Upper lobe of left lung (tissue), 6 donors: ENCODE measurements around the gene PIH1D1. TPM values are rescaled to one million over a fixed set of nuclear protein-coding genes. Genes with fewer than 3 reads are reported as not detected.
"Not testable (repeated sequence)": the region's sequence is repeated elsewhere in the genome, so short reads cannot be mapped to it uniquely, and the experiment has no call there.

Experiments used
- ATAC-seq, 2 donors: fragments of 200-7000 bp; cut with Tn5 transposase; one replicate each; pipeline ENCODE4 v1.9.1; 2022; ENCODE audit warnings: mild to moderate bottlenecking in 2 of 2, moderate library complexity in 2 of 2; ENCODE audit not compliant: low FRiP score in 2 of 2
- DNase-seq, 2 donors: peaks; one replicate each; pipeline ENCODE4 v3.0.0-alpha.2; 2019 to 2020
- H3K27ac ChIP-seq, 4 donors: fragments of 200-600 bp; sonication (generic); one replicate each; pipeline ENCODE4 v1.5.1; 2016 to 2019
- H3K27me3 ChIP-seq, 4 donors: fragments of 200-600 bp; sonication (generic); one replicate each; pipeline ENCODE4 v1.5.1; 2017 to 2019
- H3K36me3 ChIP-seq, 4 donors: fragments of 200-600 bp; sonication (generic); one replicate each; pipeline ENCODE4 v1.5.1; 2016 to 2019
- H3K4me1 ChIP-seq, 4 donors: fragments of 200-600 bp; sonication (generic); one replicate each; pipeline ENCODE4 v1.5.1; 2018 to 2019
- H3K4me3 ChIP-seq, 4 donors: fragments of 200-600 bp; sonication (generic); one replicate each; pipeline ENCODE4 v1.5.1; 2017 to 2019; ENCODE audit warnings: mild to moderate bottlenecking in 2 of 4, moderate library complexity in 1 of 4
- H3K9me3 ChIP-seq, 4 donors: fragments of 200-600 bp; sonication (generic); one replicate each; pipeline ENCODE4 v1.5.1; 2018 to 2019
- CTCF ChIP-seq, 6 experiments: fragments of 450-650 bp in 4 of 6; fragments of 200-600 bp in 2 of 6; sonication (generic) in 2 of 6; IDR thresholded peaks; one replicate each; pipeline ENCODE4 v1.5.1; 2016 to 2019; ENCODE audit warnings: antibody characterized with exemption in 6 of 6
- EP300 ChIP-seq, 4 donors: sonication (generic); formaldehyde crosslinking; IDR thresholded peaks; one replicate each; pipeline ENCODE4 v1.5.1; 2017; ENCODE audit warnings: antibody characterized with exemption in 4 of 4, control low read depth in 2 of 4
- POLR2A ChIP-seq, 4 donors: fragments of 450-650 bp; IDR thresholded peaks; one replicate each; pipeline ENCODE4 v1.5.1; 2016 to 2017; ENCODE audit warnings: antibody characterized with exemption in 4 of 4, mild to moderate bottlenecking in 2 of 4
- POLR2AphosphoS5 ChIP-seq, 2 donors: sonication (generic); formaldehyde crosslinking; IDR thresholded peaks; one replicate each; pipeline ENCODE4 v1.5.1; 2017; ENCODE audit warnings: antibody characterized with exemption in 2 of 2
- WGBS, 2 donors: methylation state at CpG; one replicate each; pipeline ENCODE4 v1.1.5; 2017 to 2018; 5-methylcytosine and 5-hydroxymethylcytosine counted together
- total RNA-seq, 6 donors: library from RNA; depleted of rRNA in 4 of 6; stranded (reverse); fragments of >200 nt in 4 of 6; gene quantifications; one replicate each; pipeline versions ENCODE4 v1.1.0 to v1.2.1, GENCODE V29; 2016 to 2021
- donor health status: DM: no; HTN: no; CAD: no; lungs with moderate emphysema.
- donor health status: DM: no; HTN: yes; CAD: no; lungs with severe emphysema.

Gene PIH1D1
- total RNA-seq, 6 donors from 2014 or later = 59.5 to 120 (median 72.8) TPM

- H3K9me3 ChIP-seq = no peaks in the 10 kb centered on the region
- peaks cover 0 to 33% (median 15%) of the 10 kb centered on the region in 4 donors for H3K36me3 ChIP-seq
- peaks cover 0 to 11% (median 4%) of the 10 kb centered on the region in 4 donors for H3K27me3 ChIP-seq
- WGBS, 2 donors = 82 to 87% methylated on average over 3 of the region's 3 CpGs
- peaks cover 16 to 44% (median 19%) of the 10 kb centered on the region in 4 donors for H3K4me1 ChIP-seq
- H3K27ac ChIP-seq = no peak overlapping the region
- DNase-seq (no peak), ATAC-seq (no peak)
- TF ChIP-seq EP300 (IDR thresholded peaks at IDR 0.05) = no peak
- TF ChIP-seq POLR2AphosphoS5 (IDR thresholded peaks at IDR 0.05) = no peak
- no peak for TF ChIP-seq POLR2A (IDR thresholded peaks at IDR 0.05)
- TF ChIP-seq CTCF (IDR thresholded peaks at IDR 0.05) = no peak
- no peak overlapping the region for H3K4me3 ChIP-seq
These were observed 5.6 kb downstream of the PIH1D1 start for GRCh38 chr19:49445997-49446396.

GRCh38 chr19:49444100-49444700, 7.4 kb downstream of the PIH1D1 start:
- Histone ChIP-seq H3K27me3 (peaks cover 0 to 25% (median 8%) of the 10 kb centered on the region in 4 donors), H3K27ac (peak overlapping the region in 1 of 4 donors; percentile 79), H3K36me3 (peaks cover 0 to 27% (median 14%) of the 10 kb centered on the region in 4 donors), H3K4me1 (peaks cover 8 to 35% (median 16%) of the 10 kb centered on the region in 4 donors)
- H3K9me3 ChIP-seq, H3K4me3 ChIP-seq, DNase-seq, ATAC-seq: not testable (repeated sequence)
- WGBS, 2 donors = 72 to 79% methylated on average over 5 of the region's 5 CpGs

- Histone ChIP-seq H3K27me3 (peaks cover 0 to 26% (median 11%) of the 10 kb centered on the region in 4 donors), H3K27ac (peak overlapping the region; percentile 31 to 79 (median 61)), H3K9me3 (no peaks in the 10 kb centered on the region), H3K36me3 (peaks cover 0 to 20% (median 10%) of the 10 kb centered on the region in 4 donors), H3K4me1 (peaks cover 8 to 35% (median 16%) of the 10 kb centered on the region in 4 donors), H3K4me3 (peak overlapping the region; percentile 57 to 67 (median 59))
- ATAC-seq = peak; percentile 91 to 96
- TF ChIP-seq POLR2A (IDR thresholded peaks at IDR 0.05) = no peak
- peak in 1 of 2 donors; percentile 48 for TF ChIP-seq POLR2AphosphoS5 (IDR thresholded peaks at IDR 0.05)
- peak; percentile 82 to 96 (median 93) for TF ChIP-seq CTCF (IDR thresholded peaks at IDR 0.05)
- TF ChIP-seq EP300 (IDR thresholded peaks at IDR 0.05) = no peak
- WGBS, 2 donors = 0 to 1% methylated on average over 25 to 47 of the region's 47 CpGs
- peak; percentile 96 to 98 for DNase-seq
These were observed 8.1 kb downstream of the PIH1D1 start for GRCh38 chr19:49443366-49444099.

- Histone ChIP-seq H3K4me1 (peaks cover 8 to 28% (median 16%) of the 10 kb centered on the region in 4 donors), H3K27ac (peak overlapping the region; percentile 31 to 79 (median 61)), H3K4me3 (peak overlapping the region; percentile 57 to 67 (median 59)), H3K9me3 (no peaks in the 10 kb centered on the region), H3K27me3 (peaks cover 0 to 26% (median 11%) of the 10 kb centered on the region in 4 donors), H3K36me3 (peaks cover 0 to 14% (median 9%) of the 10 kb centered on the region in 4 donors)
- peak; percentile 94 to 98 for DNase-seq
- WGBS, 2 donors = 0% methylated on average over 5 to 31 of the region's 43 CpGs
- ATAC-seq = peak; percentile 86 to 88
- peak in 1 of 2 donors; percentile 8 for TF ChIP-seq POLR2AphosphoS5 (IDR thresholded peaks at IDR 0.05)
- TF ChIP-seq EP300 (IDR thresholded peaks at IDR 0.05) = no peak
These were observed 8.7 kb downstream of the PIH1D1 start for GRCh38 chr19:49442771-49443365.

GRCh38 chr19:49442354-49442753, 9.3 kb downstream of the PIH1D1 start:
- H3K36me3 ChIP-seq = peaks cover 0 to 14% (median 7%) of the 10 kb centered on the region in 4 donors
- H3K27me3 ChIP-seq = peaks cover 0 to 28% (median 12%) of the 10 kb centered on the region in 4 donors
- DNase-seq = no peak
- peak overlapping the region in 2 of 4 donors; percentile 76 to 79 for H3K27ac ChIP-seq
- no peaks in the 10 kb centered on the region for H3K9me3 ChIP-seq
- H3K4me3 ChIP-seq = peak overlapping the region in 3 of 4 donors; percentile 57 to 67 (median 60)
- 2 to 12% methylated on average over 11 of the region's 11 CpGs for WGBS, 2 donors
- peaks cover 8 to 23% (median 16%) of the 10 kb centered on the region in 4 donors for H3K4me1 ChIP-seq
- no peak for TF ChIP-seq CTCF (IDR thresholded peaks at IDR 0.05)
- TF ChIP-seq POLR2AphosphoS5 (IDR thresholded peaks at IDR 0.05) = no peak
- no peak for TF ChIP-seq EP300 (IDR thresholded peaks at IDR 0.05)
- no peak for TF ChIP-seq POLR2A (IDR thresholded peaks at IDR 0.05)
- peak in 1 of 2 donors; percentile 34 for ATAC-seq
